Keratinocyte (primary cell): Measurements from ENCODE around the gene CHST13. TPM values are rescaled to one million over a fixed set of nuclear protein-coding genes. Genes with fewer than 3 reads are reported as not detected.

Experiments used
- DNase-seq: peaks from one replicate; pipeline ENCODE4 v3.0.0-alpha.2; 2011; ENCODE audit warnings: low read depth, missing footprints, low spot score
- FAIRE-seq: peaks from 2 replicates; lab custom pipeline; 2011; peaks lifted over from hg19 to GRCh38; lab: Jason Lieb, UNC
- H2AFZ ChIP-seq: 2 replicates; pipeline ENCODE4 v1.6.0; 2012; ENCODE audit warnings: low read length, control low read depth, inconsistent platforms; ENCODE audit not compliant: control insufficient read depth
- H3K27ac ChIP-seq: 2 replicates; pipeline ENCODE4 v1.5.1; 2011; ENCODE audit warnings: low read length; ENCODE audit not compliant: control insufficient read depth, insufficient read depth
- H3K27me3 ChIP-seq: 3 replicates; pipeline ENCODE4 v1.6.0; 2011; ENCODE audit warnings: low read length; ENCODE audit not compliant: control insufficient read depth, insufficient read depth; ENCODE audit errors: extremely low read depth
- H3K36me3 ChIP-seq, 2 experiments: 2 replicates in 1 of 2; 3 replicates in 1 of 2; pipeline ENCODE4 v1.5.1; 2011; ENCODE audit warnings: low read length in 2 of 2, mild to moderate bottlenecking in 1 of 2; ENCODE audit not compliant: control insufficient read depth in 2 of 2, insufficient read depth in 2 of 2; ENCODE audit errors: extremely low read depth in 1 of 2
- H3K4me1 ChIP-seq: 3 replicates; pipeline ENCODE4 v1.5.1; 2011; ENCODE audit warnings: low read length; ENCODE audit not compliant: control insufficient read depth, insufficient read depth; ENCODE audit errors: extremely low read depth
- H3K4me2 ChIP-seq: 3 replicates; pipeline ENCODE4 v1.6.0; 2011; ENCODE audit warnings: low read depth, low read length; ENCODE audit not compliant: control insufficient read depth, insufficient read depth; ENCODE audit errors: extremely low read depth
- H3K4me3 ChIP-seq, 3 experiments: fragments of 200-600 bp in 1 of 3; sonication (generic) in 1 of 3; 2 replicates in 2 of 3; 3 replicates in 1 of 3; pipeline ENCODE4 v1.5.1; 2011 to 2016; ENCODE audit warnings: low read length in 3 of 3, mild to moderate bottlenecking in 3 of 3, control low read depth in 2 of 3, inconsistent platforms in 1 of 3, low read depth in 1 of 3, mixed read lengths in 1 of 3, mixed run types in 1 of 3, moderate library complexity in 1 of 3; ENCODE audit not compliant: control insufficient read depth in 2 of 3, insufficient read depth in 2 of 3; ENCODE audit errors: extremely low read depth in 1 of 3
- H3K79me2 ChIP-seq: 2 replicates; pipeline ENCODE4 v1.6.0; 2012; ENCODE audit warnings: low read length; ENCODE audit not compliant: control insufficient read depth, insufficient read depth
- H3K9ac ChIP-seq: 3 replicates; pipeline ENCODE4 v1.6.0; 2011; ENCODE audit warnings: low read length; ENCODE audit not compliant: control insufficient read depth, insufficient read depth; ENCODE audit errors: extremely low read depth
- H3K9me1 ChIP-seq: 3 replicates; pipeline ENCODE4 v1.6.0; 2011; ENCODE audit warnings: low read length; ENCODE audit not compliant: control insufficient read depth, insufficient read depth; ENCODE audit errors: extremely low read depth
- H3K9me3 ChIP-seq: 2 replicates; pipeline ENCODE4 v1.5.1; 2012; ENCODE audit warnings: low read depth, low read length; ENCODE audit not compliant: control insufficient read depth
- H4K20me1 ChIP-seq: 3 replicates; pipeline ENCODE4 v1.6.0; 2011; ENCODE audit warnings: low read length; ENCODE audit not compliant: control insufficient read depth, insufficient read depth; ENCODE audit errors: extremely low read depth
- CTCF ChIP-seq, 3 experiments: IDR thresholded peaks in 1 of 3; conservative IDR thresholded peaks in 1 of 3; optimal IDR thresholded peaks in 1 of 3; 2 replicates in 2 of 3; 3 replicates in 1 of 3; pipeline versions ENCODE3 to v1.5.1; 2011; ENCODE audit warnings: low read length in 3 of 3, mild to moderate bottlenecking in 3 of 3, moderate library complexity in 2 of 3, control low read depth in 1 of 3, inconsistent platforms in 1 of 3; ENCODE audit not compliant: insufficient read depth in 2 of 3; ENCODE audit errors: extremely low read depth in 1 of 3
- EZH2 ChIP-seq: IDR thresholded peaks from one replicate; pipeline ENCODE4 v1.6.1; 2012; ENCODE audit warnings: inconsistent platforms, mild to moderate bottlenecking, low read length, moderate library complexity
- dilution Hi-C: fragments of 300-500 bp; cut with MboI; formaldehyde crosslinking; loops from one replicate; pipeline ENCODE4 v1.7.0; 2020; ENCODE audit warnings: low sequenced_read_pairs; ENCODE audit not compliant: extremely low pct_ligation_motif_present
- polyA plus RNA-seq, 5 experiments: library from polyadenylated mRNA; depleted of rRNA in 3 of 5; stranded (reverse) in 3 of 5; stranded (forward) in 1 of 5; unstranded in 1 of 5; fragments of >200 nt; gene quantifications; 1 replicate in 1 of 5; 2 replicates in 3 of 5; 3 replicates in 1 of 5; pipeline versions ENCODE4 v1.2.1 to v1.2.3, GENCODE V29; 2011 to 2012; ENCODE audit warnings: missing spikeins in 2 of 5, low read depth in 1 of 5, low replicate concordance in 1 of 5

CHST13 gene
- polyA plus RNA-seq, 1 donor (not counting 4 experiments of a cell fraction or from before 2014, with no cell fraction given) = not detected

GRCh38 chr3:126512916-126513650 lies 10.9 kb upstream of the CHST13 start:
- no peak for FAIRE-seq
- DNase-seq = no peak

GRCh38 chr3:126514161-126514560 lies 9.8 kb upstream of the CHST13 start:
- Histone ChIP-seq H3K27me3 (peaks cover 6% of the 10 kb centered on the region), H2AFZ (no peak overlapping the region), H3K27ac (no peak overlapping the region), H3K4me2 (no peak overlapping the region), H3K9me1 (no peaks in the 10 kb centered on the region), H3K79me2 (no peaks in the 10 kb centered on the region), H3K9ac (no peak overlapping the region), H4K20me1 (no peaks in the 10 kb centered on the region), H3K36me3 (no peaks in the 10 kb centered on the region), H3K4me3 (no peak overlapping the region), H3K9me3 (no peaks in the 10 kb centered on the region), H3K4me1 (peaks cover 9% of the 10 kb centered on the region)
- no peak for TF ChIP-seq EZH2
- TF ChIP-seq CTCF (optimal IDR thresholded peaks at IDR 0.05 in 1 of 3, IDR thresholded peaks at IDR 0.05 in 1 of 3, conservative IDR thresholded peaks at IDR 0.05 in 1 of 3; ENCODE audit: extremely low read depth in 1 of 3, insufficient read depth in 2 of 3, low read length in 3 of 3) = no peak
- no peak for DNase-seq
- dilution Hi-C loops = no loop called here
- no peak for FAIRE-seq

More at GRCh38 chr3:126512916-126513650, 10.9 kb upstream of the CHST13 start:
- Histone ChIP-seq H3K79me2 (no peaks in the 10 kb centered on the region), H3K9me1 (no peaks in the 10 kb centered on the region), H3K27ac (no peak overlapping the region), H3K4me3 (no peak overlapping the region), H3K4me2 (no peak overlapping the region), H3K36me3 (no peaks in the 10 kb centered on the region), H3K27me3 (no peaks in the 10 kb centered on the region), H2AFZ (no peak overlapping the region), H3K4me1 (peaks cover 14% of the 10 kb centered on the region), H4K20me1 (no peaks in the 10 kb centered on the region), H3K9ac (no peak overlapping the region), H3K9me3 (no peaks in the 10 kb centered on the region)
- dilution Hi-C loops = no loop called here
- TF ChIP-seq EZH2 = no peak
